GM12878 (cell line): ENCODE results near the gene FUCA2. TPM values are rescaled to one million over a fixed set of nuclear protein-coding genes. Genes with fewer than 3 reads are reported as not detected.

Experiments
- ATAC-seq: fragments of 200-7000 bp; cut with Tn5 transposase; 3 replicates; pipeline ENCODE4 v1.9.1; 2020; ENCODE audit warnings: mild to moderate bottlenecking, moderate library complexity
- BruUV-seq: library from RNA; stranded (reverse); fragments of 400-500 nt; replicated peaks from 2 replicates; lab custom pipeline; 2021; lab: Mats Ljungman, UMichigan
- CTCF ChIA-PET: fragments of 300-600 bp; sonication (Branson Sonifier 250); formaldehyde crosslinking; extraction: SDS; loops from one replicate; lab custom pipeline; 2021; ENCODE audit warnings: inconsistent platforms; lab: Yijun Ruan, JAX
- POLR2A ChIA-PET: fragments of 350-600 bp; formaldehyde crosslinking; extraction: SDS; loops from one replicate; lab custom pipeline; 2021; ENCODE audit warnings: inconsistent platforms; lab: Charles Lee
- RAD21 ChIA-PET: fragments of 300-600 bp; sonication (Branson Sonifier 250); formaldehyde crosslinking; loops from one replicate; lab custom pipeline; 2023; ENCODE audit warnings: antibody characterized with exemption; ENCODE audit not compliant: unreplicated experiment; lab: Charles Lee
- SMC1A ChIA-PET: fragments of 300-600 bp; sonication (Branson Sonifier 250); formaldehyde crosslinking; loops from one replicate; lab custom pipeline; 2023; ENCODE audit not compliant: unreplicated experiment, uncharacterized antibody; lab: Charles Lee
- DNase-seq: peaks from one replicate; pipeline ENCODE4 v3.0.0-alpha.2; 2011; ENCODE audit warnings: low read depth, low spot score
- FAIRE-seq: peaks from 3 replicates; lab custom pipeline; 2011; peaks lifted over from hg19 to GRCh38; lab: Jason Lieb, UNC
- H2AFZ ChIP-seq: 2 replicates; pipeline ENCODE4 v1.6.0; 2011; ENCODE audit warnings: low read depth, low read length, control low read depth; ENCODE audit not compliant: control insufficient read depth
- H3K27ac ChIP-seq: 2 replicates; pipeline ENCODE4 v1.5.1; 2011; ENCODE audit warnings: control low read depth; ENCODE audit not compliant: control insufficient read depth, insufficient read depth
- H3K27me3 ChIP-seq, 2 experiments: replicated peaks in 1 of 2; 2 replicates each; pipeline versions ENCODE4 v1.6.0 to v1.6.1; 2011; ENCODE audit warnings: low read length in 1 of 2; ENCODE audit not compliant: control insufficient read depth in 2 of 2, insufficient read depth in 2 of 2
- H3K36me3 ChIP-seq, 2 experiments: 2 replicates each; pipeline ENCODE4 v1.5.1; 2011; ENCODE audit warnings: low read length in 1 of 2; ENCODE audit not compliant: control insufficient read depth in 2 of 2, insufficient read depth in 2 of 2
- H3K4me1 ChIP-seq: 2 replicates; pipeline ENCODE4 v1.6.1; 2011; ENCODE audit warnings: mild to moderate bottlenecking, low read length, moderate library complexity, mixed read lengths; ENCODE audit not compliant: control insufficient read depth, insufficient read depth
- H3K4me2 ChIP-seq: 2 replicates; pipeline ENCODE4 v1.6.0; 2011; ENCODE audit warnings: control low read depth; ENCODE audit not compliant: control insufficient read depth, insufficient read depth
- H3K4me3 ChIP-seq: fragments of 200-600 bp; sonication (generic); 2 replicates; pipeline ENCODE4 v1.5.1; 2016
- H3K79me2 ChIP-seq: 2 replicates; pipeline ENCODE4 v1.6.0; 2011; ENCODE audit warnings: low read length; ENCODE audit not compliant: control insufficient read depth, insufficient read depth
- H3K9ac ChIP-seq: 2 replicates; pipeline ENCODE4 v1.8.0; 2011; ENCODE audit warnings: low read length, control low read depth, mixed read lengths; ENCODE audit not compliant: control insufficient read depth, insufficient read depth
- H3K9me3 ChIP-seq: replicated peaks from 3 replicates; pipeline ENCODE4 v1.5.1; 2011; ENCODE audit warnings: mild to moderate bottlenecking, low read length; ENCODE audit not compliant: control insufficient read depth, insufficient read depth
- H4K20me1 ChIP-seq: 2 replicates; pipeline ENCODE4 v1.6.0; 2011; ENCODE audit not compliant: control insufficient read depth, insufficient read depth
- CTCF ChIP-seq, 3 experiments: IDR thresholded peaks in 2 of 3; conservative IDR thresholded peaks in 1 of 3; 2 replicates each; pipeline ENCODE4 v1.5.1; 2011; ENCODE audit warnings: low read depth in 3 of 3, low read length in 3 of 3, mild to moderate bottlenecking in 3 of 3, control low read depth in 2 of 3, moderate library complexity in 2 of 3, inconsistent platforms in 1 of 3, mixed read lengths in 1 of 3; ENCODE audit not compliant: control insufficient read depth in 2 of 3, insufficient read depth in 1 of 3; ENCODE audit errors: extremely low read depth in 1 of 3
- FOS ChIP-seq: IDR thresholded peaks from 3 replicates; pipeline ENCODE4 v1.6.1; 2011; ENCODE audit warnings: borderline replicate concordance; ENCODE audit not compliant: insufficient read length; ENCODE audit errors: extremely low read depth
- IKZF2 ChIP-seq, 2 experiments: fragments of 450-650 bp; IDR thresholded peaks; 2 replicates each; pipeline ENCODE4 v1.6.1; 2017; ENCODE audit warnings: mild to moderate bottlenecking in 2 of 2, moderate library complexity in 2 of 2
- KLF5 ChIP-seq: fragments of 450-650 bp; IDR thresholded peaks from 2 replicates; pipeline ENCODE4 v1.6.1; 2014; ENCODE audit warnings: mild to moderate bottlenecking; ENCODE audit not compliant: partially characterized antibody
- MEF2B ChIP-seq: fragments of 450-650 bp; IDR thresholded peaks from 2 replicates; pipeline ENCODE4 v1.6.1; 2018; ENCODE audit warnings: mild to moderate bottlenecking, moderate library complexity; ENCODE audit not compliant: partially characterized antibody, poor library complexity, severe bottlenecking
- SIN3A ChIP-seq: IDR thresholded peaks from 2 replicates; pipeline ENCODE4 v1.6.1; 2012; ENCODE audit warnings: low read depth, low read length, improper control_type of control experiment
- SIX5 ChIP-seq: IDR thresholded peaks from 2 replicates; pipeline ENCODE4 v1.6.1; 2011; ENCODE audit warnings: mild to moderate bottlenecking, low read depth, low read length, moderate library complexity; ENCODE audit not compliant: severe bottlenecking
- WGBS: methylation state at CpG from one replicate; pipeline ENCODE4 v1.1.6; 2016; ENCODE audit warnings: low lambda C conversion rate; ENCODE audit not compliant: insufficient replicate concordance, insufficient coverage; ENCODE audit errors: missing lambda C conversion rate; 5-methylcytosine and 5-hydroxymethylcytosine counted together
- in situ Hi-C: fragments of 300-500 bp; cut with MboI; formaldehyde crosslinking; loops from 9 replicates; pipeline ENCODE4 v1.14.3; 2018; ENCODE audit warnings: mixed read lengths
- intact Hi-C: fragments of 100-400 bp; cut with micrococcal nuclease; formaldehyde crosslinking; loops from one replicate; pipeline ENCODE4 v1.14.2; 2022; ENCODE audit not compliant: unreplicated experiment
- polyA plus RNA-seq, 11 experiments: library from polyadenylated mRNA; depleted of rRNA in 4 of 11; unstranded in 6 of 11; stranded (reverse) in 5 of 11; fragments of >200 nt; fragmentation: Nextera tagmentation in 4 of 11; fragmentation: Illumina TruSeq in 1 of 11; extraction: Ambion mirVana in 4 of 11; extraction: Trizol in 1 of 11; gene quantifications; 1 replicate in 1 of 11; 2 replicates in 10 of 11; pipeline versions ENCODE4 v1.2.1 to v1.2.3, GENCODE V29; 2011 to 2016; ENCODE audit warnings: inconsistent platforms in 2 of 11, missing spikeins in 2 of 11, low read depth in 1 of 11
- total RNA-seq, 4 experiments: library from RNA; depleted of rRNA in 3 of 4; stranded (reverse); fragments of >200 nt in 3 of 4; fragmentation: Illumina TruSeq in 1 of 4; extraction: Trizol in 1 of 4; gene quantifications; 2 replicates each; pipeline versions ENCODE4 v1.2.1 to v1.2.3, GENCODE V29; 2013 to 2021

FUCA2 gene
- total and polyA plus RNA-seq, 10 of the 15 experiments (the other 5 are each of a cell fraction or from before 2014, with no cell fraction given): 5.7 to 36.2 (median 21.5) TPM

- H3K27ac ChIP-seq: no peak overlapping the region
- no peak for FAIRE-seq
- no peaks in the 10 kb centered on the region for H3K79me2 ChIP-seq
- no peak overlapping the region for H2AFZ ChIP-seq
- DNase-seq: no peak
- no peaks in the 10 kb centered on the region for H3K27me3 ChIP-seq
- no peak overlapping the region for H3K4me3 ChIP-seq
- TF ChIP-seq SIX5 (no peak), FOS (no peak), IKZF2 (IDR thresholded peaks at IDR 0.05) (no peak), SIN3A (no peak), MEF2B (no peak), CTCF (IDR thresholded peaks at IDR 0.05 in 2 of 3, conservative IDR thresholded peaks at IDR 0.05 in 1 of 3; ENCODE audit: control insufficient read depth in 2 of 3, extremely low read depth in 1 of 3, insufficient read depth in 1 of 3, low read depth in 3 of 3, low read length in 3 of 3) (no peak), KLF5 (no peak)
- no peak overlapping the region for H3K4me2 ChIP-seq
- no TSS peak for BruUV-seq
- H4K20me1 ChIP-seq: no peaks in the 10 kb centered on the region
- 100% methylated on average over 1 of the region's 1 CpG for WGBS
- H3K9ac ChIP-seq: no peak overlapping the region
- no peaks in the 10 kb centered on the region for H3K9me3 ChIP-seq
- H3K4me1 ChIP-seq: no peaks in the 10 kb centered on the region
- in situ Hi-C loops (no loop called here), intact Hi-C loops (no loop called here)
- POLR2A ChIA-PET: interaction anchor here (0.5 kb wide), 1 partner anchor 385 kb away, joined by 3 read pairs; no protein-coding TSS in a partner anchor
- H3K36me3 ChIP-seq: no peaks in the 10 kb centered on the region; a peak in 3 of 4 replicates
- RAD21 ChIA-PET: no interaction called here
- SMC1A ChIA-PET: interaction anchor here (0.8 to 1.4 kb wide), 5 partner anchors 9 to 33 kb away, joined by 3 to 5 read pairs (median 3); no protein-coding TSS in a partner anchor
- CTCF ChIA-PET: interaction anchor here (0.6 kb wide), 1 partner anchor 1058 kb away, joined by 3 read pairs; no protein-coding TSS in a partner anchor
- ATAC-seq: no peak
These were observed 21.3 kb downstream of the FUCA2 start for GRCh38 chr6:143490244-143490643.
